HepG2 (cell line): ENCODE results near the gene FAM228B. TPM values are rescaled to one million over a fixed set of nuclear protein-coding genes. Genes with fewer than 3 reads are reported as not detected.
A peak's percentile ranks its signal among the peaks of the same experiment; 100 is the strongest.

ENCODE experiments used
- ARNT2 ChIP-seq: sonication (generic); formaldehyde crosslinking; IDR thresholded peaks from 2 replicates; pipeline ENCODE4 v1.8.0; 2022; ENCODE audit warnings: mild to moderate bottlenecking, low read depth, missing genetic modification reagents, moderate library complexity
- ARNTL ChIP-seq: sonication (generic); formaldehyde crosslinking; IDR thresholded peaks from 2 replicates; pipeline ENCODE4 v1.4.0; 2020; ENCODE audit warnings: mild to moderate bottlenecking, missing genetic modification reagents
- BORCS8-MEF2B ChIP-seq: sonication (generic); formaldehyde crosslinking; IDR thresholded peaks from 2 replicates; pipeline ENCODE4 v1.8.0; 2022; ENCODE audit warnings: mild to moderate bottlenecking, missing genetic modification reagents
- CERS6 ChIP-seq: sonication (generic); formaldehyde crosslinking; IDR thresholded peaks from 2 replicates; pipeline ENCODE4 v1.5.0; 2020; ENCODE audit warnings: missing genetic modification reagents
- FOXP1 ChIP-seq, 2 experiments: fragments of 450-650 bp in 1 of 2; IDR thresholded peaks; 2 replicates each; pipeline ENCODE4 v1.6.1; 2017 to 2018; ENCODE audit warnings: antibody characterized with exemption in 1 of 2
- GABPA ChIP-seq, 2 experiments: IDR thresholded peaks; 2 replicates each; pipeline ENCODE4 v1.6.1; 2011 to 2016; ENCODE audit warnings: low read depth in 2 of 2, low read length in 1 of 2, missing biosample characterization in 1 of 2, missing genetic modification characterization in 1 of 2
- HMGA1 ChIP-seq: sonication (generic); formaldehyde crosslinking; conservative IDR thresholded peaks from 2 replicates; pipeline ENCODE4 v1.4.0; 2020; ENCODE audit warnings: missing genetic modification reagents
- PLRG1 ChIP-seq: fragments of 450-650 bp; conservative IDR thresholded peaks from 2 replicates; pipeline ENCODE4 v1.6.1; 2016
- SIN3A ChIP-seq: IDR thresholded peaks from 2 replicates; pipeline ENCODE4 v1.6.1; 2011; ENCODE audit warnings: low read depth, mild to moderate bottlenecking, control low read depth, low read length, borderline replicate concordance
- SRF ChIP-seq: IDR thresholded peaks from 2 replicates; pipeline ENCODE4 v1.6.1; 2011; ENCODE audit warnings: mild to moderate bottlenecking, low read depth, low read length, moderate library complexity
- UBTF ChIP-seq: sonication (generic); formaldehyde crosslinking; IDR thresholded peaks from 2 replicates; pipeline ENCODE4 v1.4.0; 2020; ENCODE audit warnings: mild to moderate bottlenecking, missing genetic modification reagents
- ZFP36L1 ChIP-seq: sonication (generic); formaldehyde crosslinking; IDR thresholded peaks from 2 replicates; pipeline ENCODE4 v1.8.0; 2022; ENCODE audit warnings: mild to moderate bottlenecking, missing genetic modification reagents, moderate library complexity
- ZFP41 ChIP-seq: sonication (generic); formaldehyde crosslinking; IDR thresholded peaks from 2 replicates; pipeline ENCODE4 v1.4.0; 2020; ENCODE audit warnings: mild to moderate bottlenecking, missing genetic modification reagents, borderline replicate concordance
- ZMYM2 ChIP-seq: sonication (generic); formaldehyde crosslinking; IDR thresholded peaks from 2 replicates; pipeline ENCODE4 v1.8.0; 2022; ENCODE audit warnings: mild to moderate bottlenecking, missing genetic modification reagents
- ZNF232 ChIP-seq: sonication (generic); formaldehyde crosslinking; IDR thresholded peaks from 2 replicates; pipeline ENCODE4 v1.4.0; 2020; ENCODE audit warnings: missing genetic modification reagents, borderline replicate concordance
- ZNF282 ChIP-seq: fragments of 450-650 bp; IDR thresholded peaks from 2 replicates; pipeline ENCODE4 v1.6.1; 2018; ENCODE audit not compliant: partially characterized antibody
- ZNF383 ChIP-seq: sonication (generic); formaldehyde crosslinking; IDR thresholded peaks from 2 replicates; pipeline ENCODE4 v1.4.0; 2020; ENCODE audit warnings: missing genetic modification reagents, mild to moderate bottlenecking, borderline replicate concordance
- ZNF430 ChIP-seq: sonication (generic); formaldehyde crosslinking; IDR thresholded peaks from 2 replicates; pipeline ENCODE4 v1.9.0; 2021; ENCODE audit warnings: mild to moderate bottlenecking, missing genetic modification reagents
- ZNF513 ChIP-seq: sonication (generic); formaldehyde crosslinking; conservative IDR thresholded peaks from 2 replicates; pipeline ENCODE4 v1.5.0; 2020; ENCODE audit warnings: missing genetic modification reagents
- ZNF75D ChIP-seq: sonication (generic); formaldehyde crosslinking; IDR thresholded peaks from 2 replicates; pipeline ENCODE4 v1.8.1; 2023; ENCODE audit warnings: missing genetic modification reagents, mild to moderate bottlenecking, borderline replicate concordance
- ZNF766 ChIP-seq: sonication (generic); formaldehyde crosslinking; IDR thresholded peaks from 2 replicates; pipeline ENCODE4 v1.5.0; 2020; ENCODE audit warnings: missing genetic modification reagents, borderline replicate concordance
- ZNF839 ChIP-seq: sonication (generic); formaldehyde crosslinking; IDR thresholded peaks from 2 replicates; pipeline ENCODE4 v1.4.0; 2020; ENCODE audit warnings: missing genetic modification reagents, mild to moderate bottlenecking, borderline replicate concordance
- polyA plus RNA-seq, 8 experiments: library from polyadenylated mRNA; depleted of rRNA in 3 of 8; stranded (reverse) in 7 of 8; unstranded in 1 of 8; fragments of >200 nt; fragmentation: Illumina TruSeq in 4 of 8; extraction: Trizol in 4 of 8; gene quantifications; 2 replicates each; pipeline versions ENCODE4 v1.2.1 to v1.2.3, GENCODE V29; 2011 to 2016; ENCODE audit warnings: low read depth in 4 of 8, missing spikeins in 1 of 8, mixed read lengths in 1 of 8; ENCODE audit not compliant: insufficient read depth in 1 of 8
- total RNA-seq, 5 experiments: library from RNA; depleted of rRNA; stranded (reverse); fragments of >200 nt; fragmentation: Illumina TruSeq; extraction: Trizol; gene quantifications; 2 replicates each; pipeline ENCODE4 v1.2.3, GENCODE V29; 2016; ENCODE audit warnings: low read depth in 1 of 5
- TF ChIP-seq, protein P1 (sequence below): sonication (generic); formaldehyde crosslinking; conservative IDR thresholded peaks from 2 replicates; pipeline ENCODE4 v1.4.0; 2020; ENCODE audit warnings: missing genetic modification reagents

Gene FAM228B
- total and polyA plus RNA-seq, 2 of the 13 experiments (the other 11 are each of a cell fraction or from before 2014, with no cell fraction given), result 0.79 to 1.1 TPM

- TF ChIP-seq ZNF383 (CRISPR knock-in tag) (0 out of 2 replicates have a peak, but pooled peaks have one; percentile 70), SRF (peak; percentile 99), ZNF75D (CRISPR knock-in tag) (peak; percentile 82; the same call in 1 of the 2 replicates), ZNF766 (peak; percentile 95), BORCS8-MEF2B (CRISPR knock-in tag) (peak; percentile 98), ZNF839 (peak; percentile 57; the same call in 1 of the 2 replicates), ZFP41 (no peak), ZNF232 (CRISPR knock-in tag) (0 out of 2 replicates have a peak, but pooled peaks have one; percentile 73), ZNF430 (CRISPR knock-in tag) (peak; percentile 82), UBTF (peak; percentile 97), ZMYM2 (CRISPR knock-in tag) (no peak), GABPA (IDR thresholded peaks at IDR 0.05; ENCODE audit: low read depth, low read length) (peak; percentile 98), GABPA (CRISPR knock-in tag; IDR thresholded peaks at IDR 0.05; ENCODE audit: low read depth) (peak; percentile 99), ARNT2 (CRISPR knock-in tag) (peak; percentile 97; the same call in 1 of the 2 replicates), PLRG1 (no peak), SIN3A (peak; percentile 81; the same call in 1 of the 2 replicates), ZNF513 (CRISPR knock-in tag) (0 out of 2 replicates have a peak, but pooled peaks have one; percentile 76), ZNF282 (no peak), HMGA1 (no peak), FOXP1 (IDR thresholded peaks at IDR 0.05) (no peak), FOXP1 (CRISPR knock-in tag; IDR thresholded peaks at IDR 0.05) (peak; percentile 73), ARNTL (CRISPR knock-in tag) (peak; percentile 84), ZFP36L1 (CRISPR knock-in tag) (no peak; the same call in 1 of the 2 replicates), CERS6 (peak; percentile 52; the same call in 1 of the 2 replicates)
- TF ChIP-seq, protein P1, sequence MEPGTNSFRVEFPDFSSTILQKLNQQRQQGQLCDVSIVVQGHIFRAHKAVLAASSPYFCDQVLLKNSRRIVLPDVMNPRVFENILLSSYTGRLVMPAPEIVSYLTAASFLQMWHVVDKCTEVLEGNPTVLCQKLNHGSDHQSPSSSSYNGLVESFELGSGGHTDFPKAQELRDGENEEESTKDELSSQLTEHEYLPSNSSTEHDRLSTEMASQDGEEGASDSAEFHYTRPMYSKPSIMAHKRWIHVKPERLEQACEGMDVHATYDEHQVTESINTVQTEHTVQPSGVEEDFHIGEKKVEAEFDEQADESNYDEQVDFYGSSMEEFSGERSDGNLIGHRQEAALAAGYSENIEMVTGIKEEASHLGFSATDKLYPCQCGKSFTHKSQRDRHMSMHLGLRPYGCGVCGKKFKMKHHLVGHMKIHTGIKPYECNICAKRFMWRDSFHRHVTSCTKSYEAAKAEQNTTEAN (CRISPR knock-in tag), result no peak; the same call in 1 of the 2 replicates
These were observed 47.1 kb upstream of the FAM228B start, which contains the start of gene SF3B6 (continued) for GRCh38 chr2:24075915-24076848.
